Measurements from ENCODE around the gene MSL3B.

- TF ChIP-seq CTCF (IDR thresholded peaks at IDR 0.05) (no peak), EZH2 (IDR thresholded peaks at IDR 0.05) (no peak)
These were observed 12.0 kb downstream of the MSL3B start for GRCh38 chr2:233856184-233856583.

Data from neural progenitor cell (in vitro differentiated cells).